Body of pancreas (tissue), 4 donors: ENCODE measurements around the gene GTPBP6.

Experiments
- CTCF ChIP-seq, 7 experiments: fragments of 450-650 bp in 4 of 7; fragments of 200-600 bp in 3 of 7; sonication (generic) in 3 of 7; IDR thresholded peaks; one replicate each; pipeline ENCODE4 v1.5.1; 2016 to 2019; ENCODE audit warnings: antibody characterized with exemption in 7 of 7
- POLR2A ChIP-seq, 3 donors: fragments of 450-650 bp; IDR thresholded peaks; one replicate each; pipeline ENCODE4 v1.6.1; 2016; ENCODE audit warnings: antibody characterized with exemption in 3 of 3, mild to moderate bottlenecking in 2 of 3

GRCh38 chrX:362937-363620 is 44.5 kb upstream of the GTPBP6 start:
- TF ChIP-seq CTCF (IDR thresholded peaks at IDR 0.05): no peak
- TF ChIP-seq POLR2A (IDR thresholded peaks at IDR 0.05): no peak
